D721Med (cell line): ENCODE measurements around the gene LRRC45.

Source experiments
- DNase-seq: peaks from one replicate; pipeline ENCODE4 v3.0.0; 2011; ENCODE audit warnings: low spot score; ENCODE audit not compliant: insufficient read length
- FAIRE-seq: peaks from 2 replicates; lab custom pipeline; 2011; peaks lifted over from hg19 to GRCh38; lab: Jason Lieb, UNC
- TF ChIP-seq, protein P1 (sequence below): IDR thresholded peaks from 2 replicates; pipeline ENCODE4 v1.5.1; 2012; ENCODE audit warnings: mild to moderate bottlenecking, control low read depth; ENCODE audit not compliant: insufficient read depth; ENCODE audit errors: missing control alignments

The LRRC45 gene

GRCh38 chr17:81990836-81991683 is 32.0 kb upstream of the LRRC45 start:
- TF ChIP-seq, protein P1, sequence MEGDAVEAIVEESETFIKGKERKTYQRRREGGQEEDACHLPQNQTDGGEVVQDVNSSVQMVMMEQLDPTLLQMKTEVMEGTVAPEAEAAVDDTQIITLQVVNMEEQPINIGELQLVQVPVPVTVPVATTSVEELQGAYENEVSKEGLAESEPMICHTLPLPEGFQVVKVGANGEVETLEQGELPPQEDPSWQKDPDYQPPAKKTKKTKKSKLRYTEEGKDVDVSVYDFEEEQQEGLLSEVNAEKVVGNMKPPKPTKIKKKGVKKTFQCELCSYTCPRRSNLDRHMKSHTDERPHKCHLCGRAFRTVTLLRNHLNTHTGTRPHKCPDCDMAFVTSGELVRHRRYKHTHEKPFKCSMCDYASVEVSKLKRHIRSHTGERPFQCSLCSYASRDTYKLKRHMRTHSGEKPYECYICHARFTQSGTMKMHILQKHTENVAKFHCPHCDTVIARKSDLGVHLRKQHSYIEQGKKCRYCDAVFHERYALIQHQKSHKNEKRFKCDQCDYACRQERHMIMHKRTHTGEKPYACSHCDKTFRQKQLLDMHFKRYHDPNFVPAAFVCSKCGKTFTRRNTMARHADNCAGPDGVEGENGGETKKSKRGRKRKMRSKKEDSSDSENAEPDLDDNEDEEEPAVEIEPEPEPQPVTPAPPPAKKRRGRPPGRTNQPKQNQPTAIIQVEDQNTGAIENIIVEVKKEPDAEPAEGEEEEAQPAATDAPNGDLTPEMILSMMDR: no peak
- no peak for FAIRE-seq
- no peak for DNase-seq

DNA sequence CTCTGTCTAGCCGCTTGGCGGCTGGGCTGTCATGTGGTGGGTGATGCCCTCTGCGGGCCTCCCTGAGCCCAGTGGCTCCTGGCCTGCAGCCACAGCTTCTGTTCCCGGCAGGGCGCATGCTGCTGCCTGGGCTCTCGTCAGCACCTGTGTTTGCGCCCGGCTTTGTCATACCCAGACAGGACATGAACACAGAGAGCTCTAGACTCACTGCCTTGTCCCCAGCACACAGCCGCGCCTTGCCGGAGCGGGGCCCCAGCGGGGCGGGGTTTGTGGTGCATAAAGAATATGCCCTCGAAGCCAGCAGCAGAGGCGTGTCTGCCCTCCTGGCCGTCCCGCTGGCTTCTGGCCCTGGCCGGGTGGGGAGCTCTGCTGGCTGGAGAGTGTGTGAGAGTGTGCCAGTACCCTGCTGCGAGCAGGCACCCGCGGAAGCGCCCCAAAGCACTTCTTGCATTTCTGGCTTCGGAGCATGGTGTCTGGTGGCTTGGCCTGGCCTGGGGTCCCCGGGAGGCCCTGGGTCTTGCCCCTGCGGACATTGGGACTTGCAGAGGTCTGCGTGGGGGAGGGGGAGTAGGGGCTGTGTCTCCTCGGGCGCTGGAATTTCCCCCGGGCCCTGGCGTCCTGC is 31.3 kb upstream of the LRRC45 start:
- TF ChIP-seq, protein P1: no peak
- FAIRE-seq: no peak
- no peak for DNase-seq

GRCh38 chr17:81992306-81993102 is 30.6 kb upstream of the LRRC45 start:
- DNase-seq: no peak
- no peak for FAIRE-seq
- TF ChIP-seq, protein P1: no peak

- FAIRE-seq: no peak
- no peak for DNase-seq
- TF ChIP-seq, protein P1: no peak
These were observed 29.1 kb upstream of the LRRC45 start for GRCh38 chr17:81993729-81994592.

DNA sequence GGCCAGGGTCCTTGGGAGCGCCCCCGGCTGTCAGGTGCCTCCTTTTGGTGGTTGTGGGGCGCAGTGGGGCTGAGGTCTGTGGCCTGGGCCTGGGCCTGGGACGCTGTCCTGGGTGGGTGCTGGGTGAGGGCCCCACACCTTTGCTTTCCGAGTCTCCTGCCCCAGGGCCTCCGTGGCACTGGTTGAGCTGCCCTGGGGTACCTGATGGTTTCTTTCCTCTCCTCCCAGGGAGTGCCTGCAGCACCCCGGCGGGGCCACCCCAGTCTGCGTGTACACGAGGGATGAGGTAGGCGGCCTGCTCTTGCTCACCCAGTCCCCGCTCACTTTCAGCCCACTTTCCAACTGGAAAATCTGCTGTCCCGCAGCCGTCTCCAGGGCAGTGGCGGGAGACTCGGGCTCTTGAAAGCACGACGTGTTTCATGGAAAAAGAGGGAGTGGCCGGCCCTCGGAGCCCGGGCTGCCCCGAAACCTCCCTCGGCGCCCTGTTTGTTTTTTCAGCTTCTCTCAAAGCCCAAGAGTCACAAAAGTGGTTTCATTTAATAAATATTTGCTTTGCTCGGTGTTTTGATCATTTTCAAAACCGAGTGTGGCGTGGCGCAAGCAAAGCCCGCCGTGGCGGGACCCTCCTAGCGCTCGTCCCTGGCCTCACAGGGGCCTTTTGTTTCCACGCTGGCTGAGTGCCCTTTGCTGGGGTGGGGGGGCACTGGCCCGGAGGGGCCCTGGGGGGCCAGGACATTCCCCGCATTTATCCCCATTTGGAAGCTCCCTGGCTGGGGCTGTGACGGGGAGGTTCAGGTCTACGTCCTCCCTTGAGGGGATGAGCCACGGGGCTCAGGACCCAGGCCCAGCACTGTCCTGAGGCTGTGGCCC is 28.3 kb upstream of the LRRC45 start:
- TF ChIP-seq, protein P1: no peak
- FAIRE-seq: no peak

More for the DNA sequence above, 28.3 kb upstream of the LRRC45 start:
- DNase-seq: no peak
